ENCODE results near the gene GDI2. TPM values are rescaled to one million over a fixed set of nuclear protein-coding genes. Genes with fewer than 3 reads are reported as not detected.
"Not testable (repeated sequence)": the region's sequence is repeated elsewhere in the genome, so short reads cannot be mapped to it uniquely, and the experiment has no call there.

The GDI2 gene
- total RNA-seq, 6 donors from 2014 or later, result 77.5 to 239 (median 176) TPM

GRCh38 chr10:5812283-5813090 is 747 bp downstream of the GDI2 start:
- H3K9me3 ChIP-seq, result no peaks in the 10 kb centered on the region
- TF ChIP-seq EP300 (IDR thresholded peaks at IDR 0.05), result no peak
- TF ChIP-seq POLR2A (IDR thresholded peaks at IDR 0.05), result no peak
- no peak for TF ChIP-seq POLR2AphosphoS5 (IDR thresholded peaks at IDR 0.05)
- TF ChIP-seq CTCF (IDR thresholded peaks at IDR 0.05), result peak in 4 of 6 experiments; percentile 4 to 36 (median 14)
- peak overlapping the region; percentile 83 to 96 (median 91) for H3K4me3 ChIP-seq
- ATAC-seq (ENCODE audit: low FRiP score in 2 of 2), result peak; percentile 67 to 79
- peaks cover 38 to 61% (median 43%) of the 10 kb centered on the region in 4 donors for H3K4me1 ChIP-seq
- DNase-seq, result peak; percentile 48 to 92
- WGBS, 2 donors, result 0% methylated on average over 10 to 27 of the region's 49 CpGs
- H3K36me3 ChIP-seq, result peaks cover 0 to 3% (median 0%) of the 10 kb centered on the region in 4 donors
- H3K27ac ChIP-seq, result peak overlapping the region; percentile 96 to 100 (median 98)
- no peaks in the 10 kb centered on the region for H3K27me3 ChIP-seq

GRCh38 chr10:5811387-5811821 is 1.8 kb downstream of the GDI2 start:
- peak overlapping the region in 1 of 4 donors; percentile 52 for H3K27ac ChIP-seq
- ATAC-seq (ENCODE audit: low FRiP score in 2 of 2) (no peak), DNase-seq (no peak)
- WGBS, 2 donors, result 5 to 13% methylated on average over 6 of the region's 6 CpGs
- H3K9me3 ChIP-seq, result no peaks in the 10 kb centered on the region
- peaks cover 40 to 67% (median 48%) of the 10 kb centered on the region in 4 donors for H3K4me1 ChIP-seq
- TF ChIP-seq POLR2AphosphoS5 (IDR thresholded peaks at IDR 0.05) (no peak), POLR2A (IDR thresholded peaks at IDR 0.05) (no peak), EP300 (IDR thresholded peaks at IDR 0.05) (no peak)
- H3K27me3 ChIP-seq, result no peaks in the 10 kb centered on the region
- H3K4me3 ChIP-seq, result peak overlapping the region in 2 of 4 donors; percentile 83 to 88
- H3K36me3 ChIP-seq, result peaks cover 0 to 3% (median 0%) of the 10 kb centered on the region in 4 donors

DNA sequence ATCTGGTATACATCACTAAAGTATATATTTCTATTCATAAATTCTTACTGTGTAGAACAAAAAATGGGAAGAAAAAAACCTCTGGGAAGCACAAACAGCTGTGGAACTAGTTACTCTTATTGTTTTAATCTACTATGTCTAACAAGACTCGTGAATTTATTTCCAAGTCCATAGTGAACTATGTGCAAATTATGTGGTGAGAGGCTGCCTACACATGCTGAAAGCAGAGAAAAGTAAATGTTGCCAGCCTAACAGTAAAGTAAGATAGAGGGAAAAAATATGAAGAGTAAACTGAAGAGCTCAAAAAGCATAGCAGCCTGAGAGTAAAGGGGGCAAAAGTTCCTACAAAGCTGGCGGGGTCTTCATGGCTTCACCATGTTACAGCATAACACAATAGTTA is 3.0 kb downstream of the GDI2 start:
- WGBS, 2 donors, result 58 to 74% methylated on average over 2 of the region's 2 CpGs
- H3K27me3 ChIP-seq, result no peaks in the 10 kb centered on the region
- peaks cover 41 to 75% (median 49%) of the 10 kb centered on the region in 4 donors for H3K4me1 ChIP-seq
- ATAC-seq (ENCODE audit: low FRiP score in 2 of 2) (no peak), DNase-seq (no peak)
- H3K9me3 ChIP-seq, result no peaks in the 10 kb centered on the region
- H3K36me3 ChIP-seq, result peaks cover 0 to 7% (median 0%) of the 10 kb centered on the region in 4 donors
- TF ChIP-seq EP300 (IDR thresholded peaks at IDR 0.05) (no peak), POLR2AphosphoS5 (IDR thresholded peaks at IDR 0.05) (no peak), CTCF (IDR thresholded peaks at IDR 0.05) (no peak), POLR2A (IDR thresholded peaks at IDR 0.05) (no peak)
- peak overlapping the region in 1 of 4 donors; percentile 44 for H3K27ac ChIP-seq
- peak overlapping the region in 1 of 4 donors; percentile 5 for H3K4me3 ChIP-seq

DNA sequence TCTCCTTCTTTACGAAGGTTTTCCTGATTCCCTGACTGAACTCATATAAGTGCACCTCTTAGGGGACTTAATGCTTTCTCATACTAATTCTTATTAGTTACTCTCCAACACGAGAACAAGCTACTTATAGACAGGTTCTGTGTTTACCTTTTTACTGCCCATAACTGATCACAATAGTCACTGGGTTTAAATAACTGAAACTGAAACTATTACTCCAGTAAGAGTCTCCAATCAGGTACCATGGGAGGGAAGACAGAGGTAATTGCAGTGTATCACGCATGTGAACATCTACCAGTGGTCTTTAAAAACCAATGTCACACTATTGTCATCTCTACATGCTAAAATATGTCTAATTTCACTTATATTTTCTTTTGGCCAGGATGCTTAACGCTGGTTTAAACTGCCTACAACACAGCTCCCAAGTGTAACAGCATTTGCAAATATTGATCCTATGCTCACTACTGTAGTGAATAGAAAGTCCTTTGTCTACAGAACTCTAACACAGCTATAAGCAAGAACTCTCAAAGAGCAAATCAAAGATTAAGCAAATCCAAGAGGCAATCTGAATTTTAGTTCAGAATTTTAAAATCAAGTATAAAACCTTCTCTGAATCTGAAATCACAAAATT is 3.6 kb downstream of the GDI2 start:
- Histone ChIP-seq H3K27me3 (no peaks in the 10 kb centered on the region), H3K4me1 (peaks cover 38 to 69% (median 47%) of the 10 kb centered on the region in 4 donors), H3K4me3 (peak overlapping the region in 1 of 4 donors; percentile 5), H3K36me3 (peaks cover 0 to 12% (median 0%) of the 10 kb centered on the region in 4 donors), H3K9me3 (no peaks in the 10 kb centered on the region), H3K27ac (peak overlapping the region in 1 of 4 donors; percentile 44)
- TF ChIP-seq CTCF (IDR thresholded peaks at IDR 0.05) (no peak), EP300 (IDR thresholded peaks at IDR 0.05) (no peak), POLR2A (IDR thresholded peaks at IDR 0.05) (no peak), POLR2AphosphoS5 (IDR thresholded peaks at IDR 0.05) (no peak)
- ATAC-seq (ENCODE audit: low FRiP score in 2 of 2) (no peak), DNase-seq (no peak)
- WGBS, 2 donors, result 37 to 44% methylated on average over 4 of the region's 4 CpGs

- not testable (repeated sequence) for H3K4me3 ChIP-seq
- Histone ChIP-seq H3K4me1 (peaks cover 32 to 62% (median 41%) of the 10 kb centered on the region in 4 donors), H3K36me3 (peaks cover 0 to 12% (median 0%) of the 10 kb centered on the region in 4 donors)
Measured at GRCh38 chr10:5808783-5809392, 4.3 kb downstream of the GDI2 start.

More at GRCh38 chr10:5808783-5809392, 4.3 kb downstream of the GDI2 start:
- not testable (repeated sequence) for ATAC-seq (ENCODE audit: low FRiP score in 2 of 2); DNase-seq; H3K9me3 ChIP-seq; H3K27me3 ChIP-seq
- WGBS, 2 donors, result 83 to 97% methylated on average over 7 of the region's 7 CpGs
- peak overlapping the region in 1 of 4 donors; percentile 44 for H3K27ac ChIP-seq

Measured in upper lobe of left lung (tissue), 6 donors.